ENCODE measurements around the gene ANKS1B.

The ANKS1B gene

GRCh38 chr12:99977550-99977949 lies 7.2 kb downstream of the ANKS1B start:
- Histone ChIP-seq H3K4me3 (no peak overlapping the region), H3K27ac (no peak overlapping the region), H3K9me3 (peaks cover 0 to 7% (median 7%) of the 10 kb centered on the region in 3 donors), H3K36me3 (no peaks in the 10 kb centered on the region), H3K4me1 (peaks cover 0 to 33% (median 2%) of the 10 kb centered on the region in 4 donors), H3K27me3 (no peaks in the 10 kb centered on the region)
- no peak for TF ChIP-seq CTCF (IDR thresholded peaks at IDR 0.05)
- intact Hi-C loops (cut with DNase I; ENCODE audit: low total_unique reads), result no loop called here
- no peak for DNase-seq

- peaks cover 0 to 26% (median 2%) of the 10 kb centered on the region in 4 donors for H3K4me1 ChIP-seq
- H3K9me3 ChIP-seq, result peaks cover 0 to 8% (median 7%) of the 10 kb centered on the region in 3 donors
- no peak for DNase-seq
- intact Hi-C loops (cut with DNase I; ENCODE audit: low total_unique reads), result no loop called here
- no peaks in the 10 kb centered on the region for H3K36me3 ChIP-seq
- no peaks in the 10 kb centered on the region for H3K27me3 ChIP-seq
- H3K27ac ChIP-seq, result no peak overlapping the region
- no peak overlapping the region for H3K4me3 ChIP-seq
- TF ChIP-seq CTCF (IDR thresholded peaks at IDR 0.05), result no peak
Measured at GRCh38 chr12:99976762-99977161, 8.0 kb downstream of the ANKS1B start.

DNA sequence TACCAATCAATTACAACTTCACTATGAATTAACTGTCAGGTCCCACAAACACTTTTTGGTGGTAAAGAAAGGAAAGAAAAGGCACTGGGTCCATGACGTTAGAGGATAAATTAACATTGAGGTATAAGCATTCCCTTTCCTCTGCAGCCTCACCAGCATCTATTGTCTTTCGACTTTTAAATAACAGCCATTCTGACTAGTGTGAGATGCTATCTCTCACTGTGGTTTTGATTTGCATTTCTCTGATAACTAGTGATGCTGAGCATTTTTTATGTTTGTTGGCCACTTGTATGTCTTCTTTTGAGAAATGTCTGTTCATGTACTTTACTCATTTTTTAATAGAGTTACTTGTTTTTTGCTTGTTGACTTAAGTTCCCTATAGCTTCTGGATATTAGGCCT lies 9.4 kb downstream of the ANKS1B start:
- no peaks in the 10 kb centered on the region for H3K27me3 ChIP-seq
- no peak for DNase-seq
- no peak overlapping the region for H3K27ac ChIP-seq
- H3K36me3 ChIP-seq, result no peaks in the 10 kb centered on the region
- no peak for TF ChIP-seq CTCF (IDR thresholded peaks at IDR 0.05)
- no peak overlapping the region for H3K4me3 ChIP-seq
- peaks cover 0 to 27% (median 0%) of the 10 kb centered on the region in 4 donors for H3K4me1 ChIP-seq
- H3K9me3 ChIP-seq, result peaks cover 0 to 8% (median 7%) of the 10 kb centered on the region in 3 donors
- intact Hi-C loops (cut with DNase I; ENCODE audit: low total_unique reads), result no loop called here

GRCh38 chr12:99974146-99974545 lies 10.6 kb downstream of the ANKS1B start:
- H3K36me3 ChIP-seq, result no peaks in the 10 kb centered on the region
- intact Hi-C loops (cut with DNase I; ENCODE audit: low total_unique reads), result no loop called here
- no peak for DNase-seq

GRCh38 chr12:99966429-99966828 lies 18.3 kb downstream of the ANKS1B start:
- intact Hi-C loops (cut with DNase I; ENCODE audit: low total_unique reads), result no loop called here
- H3K4me1 ChIP-seq, result peaks cover 0 to 9% (median 0%) of the 10 kb centered on the region in 4 donors
- H3K27ac ChIP-seq, result no peak overlapping the region
- no peaks in the 10 kb centered on the region for H3K27me3 ChIP-seq
- H3K4me3 ChIP-seq, result no peak overlapping the region
- no peaks in the 10 kb centered on the region for H3K36me3 ChIP-seq
- DNase-seq, result no peak
- TF ChIP-seq CTCF (IDR thresholded peaks at IDR 0.05), result no peak
- H3K9me3 ChIP-seq, result no peaks in the 10 kb centered on the region

More at GRCh38 chr12:99974146-99974545, 10.6 kb downstream of the ANKS1B start:
- Histone ChIP-seq H3K4me3 (no peak overlapping the region), H3K27ac (no peak overlapping the region), H3K9me3 (peaks cover 0 to 8% (median 7%) of the 10 kb centered on the region in 3 donors), H3K4me1 (peaks cover 0 to 24% (median 0%) of the 10 kb centered on the region in 4 donors), H3K27me3 (no peaks in the 10 kb centered on the region)
- no peak for TF ChIP-seq CTCF (IDR thresholded peaks at IDR 0.05)

DNA sequence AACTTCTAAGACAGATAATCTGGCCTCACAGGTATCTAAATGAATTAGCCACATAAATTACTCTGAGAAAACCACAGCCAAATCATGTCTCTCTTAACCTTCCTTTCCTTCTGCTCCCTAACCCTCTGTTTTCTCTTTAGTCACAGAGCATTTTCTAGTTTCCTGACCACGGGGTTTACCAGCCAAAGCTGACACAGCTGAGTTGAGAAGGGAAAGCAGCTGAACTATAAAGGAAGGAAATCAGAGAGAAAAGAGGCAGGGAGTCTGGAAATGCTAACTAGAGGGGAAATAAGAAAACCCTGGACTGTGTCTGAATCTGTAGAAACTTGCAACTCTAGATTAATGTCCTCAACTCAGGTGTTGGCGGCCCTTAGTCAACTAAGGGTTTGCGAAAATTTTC lies 24.4 kb downstream of the ANKS1B start:
- Histone ChIP-seq H3K36me3 (no peaks in the 10 kb centered on the region), H3K4me3 (no peak overlapping the region), H3K9me3 (no peaks in the 10 kb centered on the region), H3K27me3 (no peaks in the 10 kb centered on the region), H3K27ac (peak overlapping the region in 1 of 2 donors; percentile 23), H3K4me1 (peaks cover 0 to 34% (median 17%) of the 10 kb centered on the region in 4 donors)
- no peak for TF ChIP-seq CTCF (IDR thresholded peaks at IDR 0.05)
- no peak for DNase-seq
- intact Hi-C loops (cut with DNase I; ENCODE audit: low total_unique reads), result no loop called here
